ENCODE data around the gene SLC25A23.

DNA sequence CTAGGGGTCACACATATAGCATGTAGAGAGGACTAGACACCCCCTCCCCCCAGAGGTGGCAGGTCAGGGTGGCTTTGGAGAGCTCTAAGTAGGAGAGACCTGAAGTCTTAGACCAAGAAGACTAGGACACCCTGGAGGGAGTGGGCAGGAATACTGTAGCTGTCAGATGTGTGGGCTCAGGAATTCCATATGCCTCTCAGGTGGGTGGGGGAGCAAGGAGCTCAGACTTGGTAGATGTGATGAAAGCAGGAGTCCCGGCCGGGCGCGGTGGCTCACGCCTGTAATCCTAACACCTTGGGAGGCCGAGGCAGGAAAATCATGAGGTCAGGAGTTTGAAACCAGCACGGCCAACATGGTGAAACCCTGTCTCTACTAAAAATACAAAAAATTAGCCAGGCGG lies 6.1 kb upstream of the SLC25A23 start:
- TF ChIP-seq CTCF (IDR thresholded peaks at IDR 0.05) (no peak), EZH2phosphoT487 (IDR thresholded peaks at IDR 0.05; ENCODE audit: borderline replicate concordance, low read depth) (no peak), YY1 (IDR thresholded peaks at IDR 0.05; ENCODE audit: low read depth) (no peak), RFX5 (IDR thresholded peaks at IDR 0.05; ENCODE audit: low read length) (no peak), FOXJ3 (CRISPR knock-in tag; IDR thresholded peaks at IDR 0.05) (no peak), GABPA (IDR thresholded peaks at IDR 0.05; ENCODE audit: low read depth) (no peak), JUND (IDR thresholded peaks at IDR 0.05) (no peak)
